HepG2 (cell line): ENCODE results near the gene CCDC9B. TPM values are rescaled to one million over a fixed set of nuclear protein-coding genes. Genes with fewer than 3 reads are reported as not detected.

Experiments
- AFF4 ChIP-seq: sonication (generic); formaldehyde crosslinking; IDR thresholded peaks from 2 replicates; pipeline ENCODE4 v1.4.0; 2020; ENCODE audit warnings: missing genetic modification reagents
- AHDC1 ChIP-seq: sonication (generic); formaldehyde crosslinking; IDR thresholded peaks from 2 replicates; pipeline ENCODE4 v1.5.1; 2020; ENCODE audit warnings: mild to moderate bottlenecking, missing genetic modification reagents, borderline replicate concordance
- CEBPG ChIP-seq: IDR thresholded peaks from 2 replicates; pipeline ENCODE4 v1.6.1; 2016
- JDP2 ChIP-seq: sonication (generic); formaldehyde crosslinking; IDR thresholded peaks from 2 replicates; pipeline ENCODE4 v1.8.1; 2022; ENCODE audit warnings: missing genetic modification reagents, borderline replicate concordance
- JUND ChIP-seq: sonication (generic); formaldehyde crosslinking; IDR thresholded peaks from 2 replicates; pipeline ENCODE4 v1.8.0; 2022; ENCODE audit warnings: mild to moderate bottlenecking, missing genetic modification reagents
- MATR3 ChIP-seq: sonication (generic); formaldehyde crosslinking; IDR thresholded peaks from 2 replicates; pipeline ENCODE4 v1.4.0; 2020; ENCODE audit warnings: missing genetic modification reagents
- POLR2AphosphoS2 ChIP-seq: IDR thresholded peaks from 2 replicates; pipeline ENCODE4 v1.6.1; 2011; ENCODE audit warnings: low read depth, low read length, improper control_type of control experiment
- SNAPC5 ChIP-seq: sonication (generic); formaldehyde crosslinking; IDR thresholded peaks from 2 replicates; pipeline ENCODE4 v1.8.1; 2023; ENCODE audit warnings: mild to moderate bottlenecking, missing genetic modification reagents, borderline replicate concordance
- ZBTB8A ChIP-seq: sonication (generic); formaldehyde crosslinking; IDR thresholded peaks from 2 replicates; pipeline ENCODE4 v1.4.0; 2020; ENCODE audit warnings: mild to moderate bottlenecking, low read depth, missing genetic modification reagents, borderline replicate concordance
- ZNF362 ChIP-seq: sonication (generic); formaldehyde crosslinking; IDR thresholded peaks from 2 replicates; pipeline ENCODE4 v1.4.0; 2020; ENCODE audit warnings: missing genetic modification reagents, mild to moderate bottlenecking, borderline replicate concordance
- ZNF788 ChIP-seq: sonication (generic); formaldehyde crosslinking; IDR thresholded peaks from 2 replicates; pipeline ENCODE4 v1.5.0; 2020; ENCODE audit warnings: mild to moderate bottlenecking, missing genetic modification reagents, borderline replicate concordance
- polyA plus RNA-seq, 8 experiments: library from polyadenylated mRNA; depleted of rRNA in 3 of 8; stranded (reverse) in 7 of 8; unstranded in 1 of 8; fragments of >200 nt; fragmentation: Illumina TruSeq in 4 of 8; extraction: Trizol in 4 of 8; gene quantifications; 2 replicates each; pipeline versions ENCODE4 v1.2.1 to v1.2.3, GENCODE V29; 2011 to 2016; ENCODE audit warnings: low read depth in 4 of 8, missing spikeins in 1 of 8, mixed read lengths in 1 of 8; ENCODE audit not compliant: insufficient read depth in 1 of 8
- total RNA-seq, 5 experiments: library from RNA; depleted of rRNA; stranded (reverse); fragments of >200 nt; fragmentation: Illumina TruSeq; extraction: Trizol; gene quantifications; 2 replicates each; pipeline ENCODE4 v1.2.3, GENCODE V29; 2016; ENCODE audit warnings: low read depth in 1 of 5

CCDC9B gene
- total and polyA plus RNA-seq, 2 of the 13 experiments (the other 11 are each of a cell fraction or from before 2014, with no cell fraction given): 0.98 to 1.6 TPM

GRCh38 chr15:40300771-40301170 lies 40.0 kb downstream of the CCDC9B start (continued):
- no peak for TF ChIP-seq AHDC1 (CRISPR knock-in tag)
- TF ChIP-seq JUND (CRISPR knock-in tag): no peak
- no peak for TF ChIP-seq JDP2
- TF ChIP-seq MATR3 (CRISPR knock-in tag): no peak
- TF ChIP-seq SNAPC5 (CRISPR knock-in tag): no peak
- no peak for TF ChIP-seq ZNF788
- TF ChIP-seq AFF4: no peak
- TF ChIP-seq ZBTB8A: no peak
- TF ChIP-seq CEBPG (CRISPR knock-in tag): no peak
- TF ChIP-seq POLR2AphosphoS2: no peak
- TF ChIP-seq ZNF362 (CRISPR knock-in tag): no peak
- TF ChIP-seq, all 625 proteins: peak for 0
